Measurements from ENCODE around the gene ENTPD6. TPM values are rescaled to one million over a fixed set of nuclear protein-coding genes. Genes with fewer than 3 reads are reported as not detected.
"Not testable (repeated sequence)": the region's sequence is repeated elsewhere in the genome, so short reads cannot be mapped to it uniquely, and the experiment has no call there.

ENTPD6 gene
- total RNA-seq, 1 experiment from 2014 or later, result 77.0 TPM

GRCh38 chr20:25229486-25230165 lies 34.1 kb downstream of the ENTPD6 start:
- DNase-seq (ENCODE audit: low read depth in 1 of 2, low spot score in 2 of 2), result no peak
- Histone ChIP-seq H3K36me3 (peaks cover 21% of the 10 kb centered on the region), H3K9me3 (replicated peaks) (no peaks in the 10 kb centered on the region), H3K4me1 (replicated peaks) (peaks cover 49% of the 10 kb centered on the region), H3K27me3 (replicated peaks) (no peaks in the 10 kb centered on the region), H3K4me3 (no peak overlapping the region), H3K27ac (no peak overlapping the region)

GRCh38 chr20:25230166-25230831 lies 34.8 kb downstream of the ENTPD6 start:
- Histone ChIP-seq H3K27ac (no peak overlapping the region), H3K4me1 (replicated peaks) (peaks cover 50% of the 10 kb centered on the region), H3K36me3 (peaks cover 15% of the 10 kb centered on the region), H3K9me3 (replicated peaks) (no peaks in the 10 kb centered on the region), H3K27me3 (replicated peaks) (no peaks in the 10 kb centered on the region), H3K4me3 (no peak overlapping the region)
- no peak for DNase-seq (ENCODE audit: low read depth in 1 of 2, low spot score in 2 of 2)

- Histone ChIP-seq H3K36me3 (no peaks in the 10 kb centered on the region), H3K27me3 (replicated peaks) (no peaks in the 10 kb centered on the region), H3K4me3 (no peak overlapping the region), H3K4me1 (replicated peaks) (peaks cover 46% of the 10 kb centered on the region), H3K27ac (peak overlapping the region; percentile 42), H3K9me3 (replicated peaks) (no peaks in the 10 kb centered on the region)
- DNase-seq (ENCODE audit: low read depth in 1 of 2, low spot score in 2 of 2), result peak; percentile 51 to 72
These were observed 37.7 kb downstream of the ENTPD6 start for GRCh38 chr20:25233016-25233772.

- H3K9me3 ChIP-seq (replicated peaks); DNase-seq (ENCODE audit: low read depth in 1 of 2, low spot score in 2 of 2); H3K4me3 ChIP-seq; H3K27me3 ChIP-seq (replicated peaks); H3K36me3 ChIP-seq: not testable (repeated sequence)
- peaks cover 57% of the 10 kb centered on the region for H3K4me1 ChIP-seq (replicated peaks)
- peak overlapping the region; percentile 42; the same call in 1 of the 2 replicates for H3K27ac ChIP-seq
These were observed 38.7 kb downstream of the ENTPD6 start for GRCh38 chr20:25234009-25234849.

- Histone ChIP-seq H3K4me1 (replicated peaks) (peaks cover 79% of the 10 kb centered on the region), H3K9me3 (replicated peaks) (no peaks in the 10 kb centered on the region), H3K36me3 (no peaks in the 10 kb centered on the region), H3K27me3 (replicated peaks) (no peaks in the 10 kb centered on the region), H3K27ac (peak overlapping the region; percentile 97), H3K4me3 (no peak overlapping the region)
- no peak for DNase-seq (ENCODE audit: low read depth in 1 of 2, low spot score in 2 of 2)
These were observed 41.2 kb downstream of the ENTPD6 start for GRCh38 chr20:25236450-25237304.

- no peak overlapping the region for H3K4me3 ChIP-seq
- DNase-seq (ENCODE audit: low read depth in 1 of 2, low spot score in 2 of 2), result peak; percentile 96 to 97
These were observed 42.3 kb downstream of the ENTPD6 start for GRCh38 chr20:25237610-25238318.

GRCh38 chr20:25238319-25239037 lies 43.0 kb downstream of the ENTPD6 start:
- no peaks in the 10 kb centered on the region for H3K9me3 ChIP-seq (replicated peaks)
- H3K36me3 ChIP-seq, result no peaks in the 10 kb centered on the region
- no peak for DNase-seq (ENCODE audit: low read depth in 1 of 2, low spot score in 2 of 2)
- no peaks in the 10 kb centered on the region for H3K27me3 ChIP-seq (replicated peaks)
- H3K4me3 ChIP-seq, result no peak overlapping the region
- peak overlapping the region; percentile 97 for H3K27ac ChIP-seq
- H3K4me1 ChIP-seq (replicated peaks), result peaks cover 79% of the 10 kb centered on the region

More at GRCh38 chr20:25237610-25238318, 42.3 kb downstream of the ENTPD6 start:
- no peaks in the 10 kb centered on the region for H3K36me3 ChIP-seq
- H3K9me3 ChIP-seq (replicated peaks), result no peaks in the 10 kb centered on the region
- peak overlapping the region; percentile 97 for H3K27ac ChIP-seq
- no peaks in the 10 kb centered on the region for H3K27me3 ChIP-seq (replicated peaks)
- H3K4me1 ChIP-seq (replicated peaks), result peaks cover 86% of the 10 kb centered on the region

GRCh38 chr20:25239387-25240370 lies 44.2 kb downstream of the ENTPD6 start:
- no peak for DNase-seq (ENCODE audit: low read depth in 1 of 2, low spot score in 2 of 2)
- no peaks in the 10 kb centered on the region for H3K27me3 ChIP-seq (replicated peaks)
- H3K27ac ChIP-seq, result peak overlapping the region; percentile 97
- H3K4me3 ChIP-seq, result no peak overlapping the region
- H3K36me3 ChIP-seq, result no peaks in the 10 kb centered on the region
- H3K9me3 ChIP-seq (replicated peaks), result no peaks in the 10 kb centered on the region
- peaks cover 67% of the 10 kb centered on the region for H3K4me1 ChIP-seq (replicated peaks)

GRCh38 chr20:25240851-25241658 lies 45.5 kb downstream of the ENTPD6 start:
- peaks cover 62% of the 10 kb centered on the region for H3K4me1 ChIP-seq (replicated peaks)
- not testable (repeated sequence) for H3K27me3 ChIP-seq (replicated peaks); H3K4me3 ChIP-seq; H3K9me3 ChIP-seq (replicated peaks); DNase-seq (ENCODE audit: low read depth in 1 of 2, low spot score in 2 of 2); H3K36me3 ChIP-seq
- H3K27ac ChIP-seq, result peak overlapping the region; percentile 77

- H3K4me3 ChIP-seq; H3K27me3 ChIP-seq (replicated peaks); H3K36me3 ChIP-seq; H3K9me3 ChIP-seq (replicated peaks): not testable (repeated sequence)
- Histone ChIP-seq H3K4me1 (replicated peaks) (peaks cover 62% of the 10 kb centered on the region), H3K27ac (peak overlapping the region; percentile 77)
- peak in 1 of 2 experiments; percentile 56 for DNase-seq (ENCODE audit: low read depth in 1 of 2, low spot score in 2 of 2)
These were observed 46.1 kb downstream of the ENTPD6 start for GRCh38 chr20:25241659-25241955.
